Measurements from ENCODE around the gene PTPRN2.

Gene PTPRN2

GRCh38 chr7:158576050-158576762 is 11.4 kb downstream of the PTPRN2 start:
- DNase-seq (ENCODE audit: low spot score): no peak

GRCh38 chr7:158574308-158575036 is 13.2 kb downstream of the PTPRN2 start:
- DNase-seq (ENCODE audit: low spot score): no peak

GRCh38 chr7:158573310-158573709 is 14.3 kb downstream of the PTPRN2 start:
- no peak for DNase-seq (ENCODE audit: low spot score)

- DNase-seq (ENCODE audit: low spot score): no peak
Observed at GRCh38 chr7:158572000-158572828, 15.4 kb downstream of the PTPRN2 start.

GRCh38 chr7:158570449-158571170 is 17.0 kb downstream of the PTPRN2 start:
- DNase-seq (ENCODE audit: low spot score): no peak

- DNase-seq (ENCODE audit: low spot score): peak; percentile 20
Observed at GRCh38 chr7:158569858-158570323, 17.7 kb downstream of the PTPRN2 start.

- DNase-seq (ENCODE audit: low spot score): no peak
Observed at GRCh38 chr7:158568974-158569857, 18.4 kb downstream of the PTPRN2 start.

GRCh38 chr7:158567153-158567603 is 20.4 kb downstream of the PTPRN2 start:
- no peak for DNase-seq (ENCODE audit: low spot score)

- no peak for DNase-seq (ENCODE audit: low spot score)
Observed at GRCh38 chr7:158564663-158565035, 23.0 kb downstream of the PTPRN2 start.

- no peak for DNase-seq (ENCODE audit: low spot score)
Observed at GRCh38 chr7:158563911-158564662, 23.5 kb downstream of the PTPRN2 start.

- DNase-seq (ENCODE audit: low spot score): no peak
Observed at GRCh38 chr7:158563051-158563450, 24.6 kb downstream of the PTPRN2 start.

GRCh38 chr7:158562517-158562916 is 25.1 kb downstream of the PTPRN2 start:
- no peak for DNase-seq (ENCODE audit: low spot score)

- no peak for DNase-seq (ENCODE audit: low spot score)
Observed at GRCh38 chr7:158561659-158562058, 26.0 kb downstream of the PTPRN2 start.

- no peak for DNase-seq (ENCODE audit: low spot score)
Observed at GRCh38 chr7:158560386-158560785, 27.2 kb downstream of the PTPRN2 start.

- no peak for DNase-seq (ENCODE audit: low spot score)
Observed at GRCh38 chr7:158559356-158559755, 28.3 kb downstream of the PTPRN2 start.

- no peak for DNase-seq (ENCODE audit: low spot score)
Observed at GRCh38 chr7:158558816-158559215, 28.8 kb downstream of the PTPRN2 start.

- no peak for DNase-seq (ENCODE audit: low spot score)
Observed at GRCh38 chr7:158557441-158557755, 30.2 kb downstream of the PTPRN2 start.

GRCh38 chr7:158556721-158557440 is 30.7 kb downstream of the PTPRN2 start:
- no peak for DNase-seq (ENCODE audit: low spot score)

- DNase-seq (ENCODE audit: low spot score): no peak
Observed at GRCh38 chr7:158555034-158555520, 32.5 kb downstream of the PTPRN2 start.
